GM10266 (cell line): ENCODE measurements around the gene PLEKHA8.

Experiments used
- DNase-seq: peaks from one replicate; pipeline ENCODE4 v3.0.0; 2012; ENCODE audit errors: extremely low spot score
- TF ChIP-seq, protein P1 (sequence below): IDR thresholded peaks from 2 replicates; pipeline ENCODE4 v1.5.1; 2012; ENCODE audit warnings: mild to moderate bottlenecking, low read depth; ENCODE audit not compliant: control insufficient read depth, insufficient read depth; ENCODE audit errors: missing control alignments

Gene PLEKHA8

DNA sequence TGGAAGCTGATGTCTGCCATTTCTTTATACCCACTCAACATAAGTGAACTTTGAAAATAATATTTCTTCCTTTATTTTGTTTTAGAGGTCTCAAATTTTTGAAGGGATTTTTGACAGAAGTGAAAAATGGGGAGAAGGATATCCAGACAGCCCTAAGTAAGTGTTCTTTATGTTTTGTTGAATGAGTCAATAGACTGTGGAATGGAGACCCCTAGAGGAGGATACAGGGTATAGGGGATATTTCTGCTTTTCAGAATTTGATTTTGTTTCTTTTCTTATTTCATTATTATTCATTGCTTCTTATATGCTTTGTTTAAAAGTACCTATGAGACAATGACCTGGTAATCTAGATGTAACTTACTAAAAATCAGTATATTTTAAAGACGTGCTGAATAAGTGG lies 34.4 kb downstream of the PLEKHA8 start:
- TF ChIP-seq, protein P1, sequence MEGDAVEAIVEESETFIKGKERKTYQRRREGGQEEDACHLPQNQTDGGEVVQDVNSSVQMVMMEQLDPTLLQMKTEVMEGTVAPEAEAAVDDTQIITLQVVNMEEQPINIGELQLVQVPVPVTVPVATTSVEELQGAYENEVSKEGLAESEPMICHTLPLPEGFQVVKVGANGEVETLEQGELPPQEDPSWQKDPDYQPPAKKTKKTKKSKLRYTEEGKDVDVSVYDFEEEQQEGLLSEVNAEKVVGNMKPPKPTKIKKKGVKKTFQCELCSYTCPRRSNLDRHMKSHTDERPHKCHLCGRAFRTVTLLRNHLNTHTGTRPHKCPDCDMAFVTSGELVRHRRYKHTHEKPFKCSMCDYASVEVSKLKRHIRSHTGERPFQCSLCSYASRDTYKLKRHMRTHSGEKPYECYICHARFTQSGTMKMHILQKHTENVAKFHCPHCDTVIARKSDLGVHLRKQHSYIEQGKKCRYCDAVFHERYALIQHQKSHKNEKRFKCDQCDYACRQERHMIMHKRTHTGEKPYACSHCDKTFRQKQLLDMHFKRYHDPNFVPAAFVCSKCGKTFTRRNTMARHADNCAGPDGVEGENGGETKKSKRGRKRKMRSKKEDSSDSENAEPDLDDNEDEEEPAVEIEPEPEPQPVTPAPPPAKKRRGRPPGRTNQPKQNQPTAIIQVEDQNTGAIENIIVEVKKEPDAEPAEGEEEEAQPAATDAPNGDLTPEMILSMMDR, result peak; percentile 58
- DNase-seq, result peak; percentile 33

DNA sequence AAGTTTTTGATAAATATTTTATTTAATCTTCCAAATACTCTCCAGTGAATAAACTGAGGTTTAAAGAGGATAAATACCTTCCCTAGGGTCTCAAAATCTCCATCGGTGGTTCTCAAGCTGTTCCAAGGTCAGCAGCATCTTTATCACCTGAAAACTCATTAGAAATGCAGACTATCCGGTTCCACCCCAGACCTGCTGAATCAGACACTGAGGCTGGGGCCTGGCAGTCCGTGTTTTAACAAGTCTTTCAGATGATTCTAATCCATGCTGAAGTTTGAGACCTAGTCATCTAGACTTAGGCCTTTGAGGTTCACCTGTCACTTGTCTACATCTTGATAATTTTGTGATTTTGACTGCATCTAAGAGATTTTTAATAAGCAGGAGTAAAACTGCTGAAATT lies 37.5 kb downstream of the PLEKHA8 start:
- no peak for DNase-seq
- TF ChIP-seq, protein P1, result no peak

DNA sequence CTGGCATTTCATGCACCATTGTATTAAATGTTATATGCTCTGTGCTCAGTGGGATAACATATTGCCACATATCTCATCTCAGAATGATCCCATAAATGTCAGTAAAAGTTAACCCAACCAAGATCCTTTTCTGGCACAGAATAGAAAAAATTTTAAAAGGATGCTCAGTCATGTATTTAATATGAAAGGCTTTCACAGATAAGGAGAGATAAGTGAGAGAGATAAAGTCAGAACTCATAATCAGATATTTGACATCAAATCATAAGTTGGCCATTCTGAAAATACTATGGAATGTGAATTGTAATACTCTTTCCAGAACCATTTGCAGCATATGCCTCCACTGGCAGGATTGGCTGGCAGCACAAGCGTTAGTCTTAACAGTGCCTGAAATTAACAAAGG lies 38.5 kb downstream of the PLEKHA8 start:
- TF ChIP-seq, protein P1, result no peak
- no peak for DNase-seq

DNA sequence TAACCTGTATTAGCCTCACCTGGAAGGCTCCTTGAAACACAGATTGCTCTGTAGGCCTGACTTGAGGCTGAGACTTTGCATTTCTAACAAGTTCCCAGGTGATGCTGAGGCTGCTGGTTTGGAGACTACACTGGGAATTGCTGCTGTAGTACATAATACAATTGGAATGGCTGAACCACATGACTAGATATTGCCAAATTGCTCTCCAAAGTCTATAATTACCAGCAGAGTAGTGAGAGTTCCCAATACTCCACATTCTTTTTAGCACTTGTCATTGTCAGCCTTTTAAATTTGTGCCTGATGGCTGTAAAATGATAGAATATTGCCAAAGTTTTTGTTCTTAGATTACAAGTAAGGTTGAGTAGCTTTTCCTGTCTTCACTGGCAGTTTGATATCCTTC lies 39.9 kb downstream of the PLEKHA8 start:
- DNase-seq, result no peak
- TF ChIP-seq, protein P1, result no peak

DNA sequence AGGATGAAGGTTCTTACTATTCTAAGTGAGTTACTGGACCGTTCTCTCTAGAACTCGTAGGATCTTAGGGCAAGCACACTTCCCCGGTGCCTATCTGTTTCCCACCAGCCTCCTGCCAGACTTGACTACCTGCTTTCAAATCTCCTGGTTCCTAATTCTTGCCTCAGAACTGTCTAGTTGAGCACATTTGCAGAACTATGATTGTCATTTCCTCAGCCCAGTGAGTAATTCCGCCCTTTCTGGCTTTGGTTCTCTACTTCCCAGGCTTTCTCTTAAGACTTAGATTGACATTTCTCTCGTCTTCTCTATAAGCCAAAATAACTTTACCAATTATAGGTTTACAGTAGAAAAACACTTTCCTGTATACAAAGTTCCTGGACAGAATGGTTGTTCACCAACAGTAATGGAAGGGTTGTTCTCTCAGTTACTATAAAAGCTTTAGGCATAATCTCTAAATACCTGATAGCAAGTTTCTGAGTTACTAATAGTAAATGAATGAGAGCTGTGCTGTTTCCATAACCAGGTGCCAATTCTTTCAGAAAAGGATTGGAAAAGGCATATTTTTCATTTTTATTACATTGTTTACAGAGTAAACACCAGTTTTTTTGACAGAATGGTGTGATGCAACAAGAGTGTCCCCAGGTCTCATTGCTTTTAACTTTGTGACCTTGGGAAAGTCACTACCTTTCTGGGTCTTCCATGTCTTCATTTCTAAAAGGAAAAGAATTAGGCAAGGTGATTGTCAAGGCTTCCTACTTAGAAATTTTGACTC lies 41.1 kb downstream of the PLEKHA8 start:
- DNase-seq, result no peak
- TF ChIP-seq, protein P1, result no peak

DNA sequence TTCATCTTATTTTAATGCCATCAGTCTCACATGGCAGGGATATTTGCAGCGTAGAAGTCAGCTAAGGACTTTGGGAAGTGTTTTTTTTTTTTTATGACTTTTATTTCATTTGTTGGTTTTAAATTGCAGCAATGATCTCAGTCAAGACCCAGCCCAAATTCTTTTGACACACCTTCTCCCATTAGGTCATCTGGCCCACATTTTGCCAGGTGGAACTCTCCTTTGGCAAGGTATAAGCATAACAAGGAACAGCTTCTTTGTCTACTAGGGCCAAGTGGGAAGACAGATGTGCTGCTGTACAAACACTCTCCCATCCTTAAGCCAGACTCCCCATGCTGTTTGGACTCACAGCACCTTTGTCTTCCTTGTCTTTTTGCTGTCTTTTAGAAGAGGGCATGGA lies 41.8 kb downstream of the PLEKHA8 start:
- TF ChIP-seq, protein P1, result no peak
- DNase-seq, result no peak

DNA sequence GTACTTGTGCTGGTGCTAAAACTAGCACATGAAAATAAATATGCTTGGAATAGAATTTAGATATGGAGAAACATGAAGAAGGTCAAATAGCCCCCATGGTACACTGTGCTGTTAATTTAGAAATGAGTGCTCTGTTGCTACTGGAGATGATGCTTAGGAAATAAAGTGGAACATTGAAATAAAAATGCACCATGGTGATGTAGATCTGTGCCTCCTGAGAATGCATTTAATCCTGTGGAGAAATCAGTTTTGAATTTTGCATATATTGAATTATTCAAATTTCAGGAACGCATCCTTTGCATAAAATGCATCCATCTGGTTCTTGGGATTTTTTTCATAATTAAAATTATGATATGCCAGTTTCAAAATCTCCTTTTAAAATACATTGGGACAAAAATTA lies 44.5 kb downstream of the PLEKHA8 start:
- DNase-seq, result no peak
- TF ChIP-seq, protein P1, result no peak
